ENCODE results near the gene IL37.

- TF ChIP-seq, protein P1, sequence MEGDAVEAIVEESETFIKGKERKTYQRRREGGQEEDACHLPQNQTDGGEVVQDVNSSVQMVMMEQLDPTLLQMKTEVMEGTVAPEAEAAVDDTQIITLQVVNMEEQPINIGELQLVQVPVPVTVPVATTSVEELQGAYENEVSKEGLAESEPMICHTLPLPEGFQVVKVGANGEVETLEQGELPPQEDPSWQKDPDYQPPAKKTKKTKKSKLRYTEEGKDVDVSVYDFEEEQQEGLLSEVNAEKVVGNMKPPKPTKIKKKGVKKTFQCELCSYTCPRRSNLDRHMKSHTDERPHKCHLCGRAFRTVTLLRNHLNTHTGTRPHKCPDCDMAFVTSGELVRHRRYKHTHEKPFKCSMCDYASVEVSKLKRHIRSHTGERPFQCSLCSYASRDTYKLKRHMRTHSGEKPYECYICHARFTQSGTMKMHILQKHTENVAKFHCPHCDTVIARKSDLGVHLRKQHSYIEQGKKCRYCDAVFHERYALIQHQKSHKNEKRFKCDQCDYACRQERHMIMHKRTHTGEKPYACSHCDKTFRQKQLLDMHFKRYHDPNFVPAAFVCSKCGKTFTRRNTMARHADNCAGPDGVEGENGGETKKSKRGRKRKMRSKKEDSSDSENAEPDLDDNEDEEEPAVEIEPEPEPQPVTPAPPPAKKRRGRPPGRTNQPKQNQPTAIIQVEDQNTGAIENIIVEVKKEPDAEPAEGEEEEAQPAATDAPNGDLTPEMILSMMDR (IDR thresholded peaks at IDR 0.05): no peak
- TF ChIP-seq POLR2A (IDR thresholded peaks at IDR 0.05): no peak
These were observed 28.5 kb downstream of the IL37 start for GRCh38 chr2:112939425-112939824.

Measured in adrenal gland (tissue), 5 donors.